Placental pericyte (primary cell): ENCODE results near the gene ST13. TPM values are rescaled to one million over a fixed set of nuclear protein-coding genes. Genes with fewer than 3 reads are reported as not detected.

Source experiments
- small RNA-seq: library from RNA; depleted of rRNA; stranded (forward); fragments of <200 nt; gene quantifications from one replicate; pipeline ENCODE3, GENCODE V24; 2012; ENCODE audit warnings: low replicate concordance
- total RNA-seq: library from RNA; depleted of rRNA; stranded (reverse); fragments of >200 nt; gene quantifications from 2 replicates; pipeline ENCODE4 v1.2.3, GENCODE V29; 2012

Gene ST13
- total RNA-seq = 126 and 349 TPM in 2 replicates

DNA sequence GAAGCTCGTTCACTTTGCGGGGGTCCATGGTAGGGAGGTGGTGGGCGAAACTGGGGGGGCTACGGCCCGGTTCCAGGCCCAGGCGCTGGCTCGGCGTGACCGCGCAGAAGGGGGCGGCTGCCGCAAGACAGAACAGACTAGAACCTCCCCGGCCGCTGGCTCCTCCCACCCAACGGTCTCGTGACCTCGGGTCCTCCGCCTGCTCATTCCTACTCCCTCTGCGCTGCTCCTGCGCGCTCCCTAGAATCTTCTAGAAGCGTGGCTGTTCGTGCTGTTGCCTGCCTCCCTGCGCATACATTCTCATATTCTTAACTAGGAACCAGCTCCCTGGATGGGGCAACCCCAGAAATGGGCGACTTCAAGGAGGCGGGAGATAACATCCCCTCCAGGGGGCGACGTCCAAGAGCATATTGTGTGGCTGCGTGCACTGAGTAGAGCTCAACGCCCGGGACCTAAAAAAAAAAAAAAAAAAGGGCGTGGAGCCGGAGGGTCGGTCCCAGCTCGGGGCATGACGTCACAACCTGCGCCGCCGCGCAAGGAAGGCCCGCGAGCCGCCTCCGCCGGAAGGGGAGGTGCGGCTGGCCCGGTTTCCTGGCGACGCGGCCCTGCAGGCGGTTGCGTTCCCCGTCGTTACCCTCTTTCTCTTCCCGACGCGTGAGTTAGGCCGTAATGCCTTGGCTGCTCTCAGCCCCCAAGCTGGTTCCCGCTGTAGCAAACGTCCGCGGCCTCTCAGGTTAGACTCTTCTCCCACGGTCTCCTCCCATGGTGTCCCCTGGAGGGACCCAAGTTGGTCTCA lies at the start of gene ST13, which contains the start of gene XPNPEP3:
ST13 (minus strand) TSS at position 127 of the 796 bp plus-strand sequence; CDS start at position 28, 99 bp downstream.
XPNPEP3 (plus strand) TSS at position 636 of the 796 bp plus-strand sequence; CDS start at position 670, 34 bp downstream.

DNA sequence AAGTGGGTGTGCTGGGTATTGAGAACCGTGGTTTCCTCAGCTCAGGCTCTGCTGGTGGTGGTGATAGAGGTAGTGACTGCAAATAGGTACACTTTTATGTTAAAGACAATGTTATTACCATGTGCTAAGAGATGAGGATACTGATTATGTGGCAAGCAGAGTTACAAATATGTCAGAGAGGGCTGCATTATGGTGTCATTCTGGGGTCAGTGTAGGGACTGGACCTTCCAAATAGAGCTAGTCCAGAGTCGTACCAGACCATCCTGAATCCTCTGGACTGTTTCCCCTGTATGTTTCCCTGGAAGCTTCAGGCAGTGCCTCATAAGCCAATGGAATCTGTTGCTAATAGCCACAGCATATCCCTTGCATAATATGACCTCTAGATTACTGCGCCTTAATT lies 5.6 kb upstream of the ST13 start, which contains the start of gene DNAJB7:
DNAJB7 (minus strand) TSS at position 101 of the 400 bp plus-strand sequence. CDS start 119 bp downstream, outside the sequence.

DNA sequence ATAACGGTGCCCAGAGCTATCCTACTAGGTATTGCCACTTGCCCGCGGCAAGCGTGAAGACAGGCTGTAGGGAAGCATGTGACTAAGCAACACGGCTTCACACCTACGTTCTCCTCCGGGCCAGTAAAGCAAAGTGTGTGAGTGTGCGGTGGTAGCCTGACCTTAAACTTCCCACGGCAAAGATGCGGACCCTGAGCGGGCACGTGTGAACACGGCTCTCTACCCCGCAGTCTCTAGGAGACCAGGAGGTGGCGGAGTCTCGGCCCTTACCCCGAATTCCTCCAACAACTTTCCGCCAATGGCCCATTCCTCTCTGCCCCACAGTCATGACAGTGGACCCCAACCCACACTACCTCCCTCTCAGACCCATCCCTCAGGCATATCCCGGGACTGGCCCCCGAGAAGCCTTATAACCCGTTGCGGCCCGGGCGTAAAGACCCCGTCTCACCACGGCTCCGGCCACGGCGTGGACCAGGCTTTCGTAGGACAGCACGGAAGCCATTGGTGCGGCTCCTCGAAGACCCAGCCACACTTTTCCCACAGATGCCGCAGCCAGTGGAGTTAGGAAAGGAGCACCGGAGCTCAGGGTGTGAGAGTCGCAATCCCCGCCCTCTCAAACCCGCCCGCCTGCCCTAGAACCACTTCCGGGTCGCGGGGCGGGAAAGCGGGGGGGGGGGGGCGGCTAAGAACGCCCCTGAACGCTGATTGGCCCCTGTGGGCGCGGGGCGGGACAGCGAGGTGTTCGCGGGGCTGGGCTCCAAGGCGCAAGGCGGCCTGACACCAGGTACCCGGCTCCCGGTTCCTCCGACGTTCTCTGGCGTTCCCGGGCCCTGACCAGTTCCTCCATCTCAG lies 37.5 kb downstream of the ST13 start, which contains the start of gene SLC25A17:
SLC25A17 (minus strand) TSS at position 600 of the 852 bp plus-strand sequence; CDS start at position 502, 98 bp downstream.

Small RNA genes lying within 50 kb of the gene (small RNA-seq; reads per million reads assigned to genes)
- not detected for gene JTBP1
- 0.23 reads per million for gene MIR4766

Other genes starting within 250 kb of the ST13 start
- gene MRTFA, start 219.9 kb downstream of the ST13 start, total RNA-seq = 52.7 and 74.4 TPM in 2 replicates
- gene MCHR1, start 177.2 kb downstream of the ST13 start, total RNA-seq = 0.29 and 1.3 TPM in 2 replicates
- 14.7 and 25.6 TPM in 2 replicates for gene SLC25A17, start 37.3 kb downstream of the ST13 start, total RNA-seq
- gene XPNPEP3, start 509 bp upstream of the ST13 start, total RNA-seq = 12.0 and 13.0 TPM in 2 replicates
- not detected in 2 replicates for gene DNAJB7, start 5.5 kb upstream of the ST13 start, total RNA-seq
- gene RBX1, start 94.7 kb upstream of the ST13 start, total RNA-seq = 24.5 and 36.8 TPM in 2 replicates
- 56.6 and 70.5 TPM in 2 replicates for gene EP300, start 236.0 kb upstream of the ST13 start, total RNA-seq